Esophagus muscularis mucosa (tissue), 4 donors: ENCODE measurements around the gene SRPK3. TPM values are rescaled to one million over a fixed set of nuclear protein-coding genes. Genes with fewer than 3 reads are reported as not detected.

Experiments
- DNase-seq: peaks from one replicate; pipeline ENCODE4 v3.0.0-alpha.2; 2017; ENCODE audit errors: extremely low spot score
- H3K27ac ChIP-seq, 4 donors: fragments of 200-600 bp; sonication (generic); replicated peaks in 1 of 4; 1 replicate in 3 of 4; 2 replicates in 1 of 4; pipeline ENCODE4 v1.5.1; 2016 to 2019; ENCODE audit warnings: mild to moderate bottlenecking in 1 of 4
- H3K27me3 ChIP-seq, 4 donors: fragments of 200-600 bp; sonication (generic); one replicate each; pipeline versions ENCODE4 v1.5.1 to v1.6.0; 2016 to 2019
- H3K36me3 ChIP-seq, 4 donors: fragments of 200-600 bp; sonication (generic); one replicate each; pipeline ENCODE4 v1.5.1; 2016 to 2019
- H3K4me1 ChIP-seq, 4 donors: fragments of 200-600 bp; sonication (generic); one replicate each; pipeline ENCODE4 v1.5.1; 2016 to 2019
- H3K4me3 ChIP-seq, 4 donors: fragments of 200-600 bp; sonication (generic); 1 replicate in 2 of 4; 2 replicates in 2 of 4; pipeline ENCODE4 v1.5.1; 2016 to 2019; ENCODE audit warnings: mild to moderate bottlenecking in 4 of 4, moderate library complexity in 1 of 4
- H3K9me3 ChIP-seq, 4 donors: fragments of 200-600 bp; sonication (generic); 1 replicate in 3 of 4; 2 replicates in 1 of 4; pipeline ENCODE4 v1.5.1; 2016 to 2019
- CTCF ChIP-seq, 3 experiments: fragments of 200-600 bp in 2 of 3; fragments of 450-650 bp in 1 of 3; sonication (generic) in 2 of 3; IDR thresholded peaks; one replicate each; pipeline ENCODE4 v1.5.1; 2017 to 2019; ENCODE audit warnings: antibody characterized with exemption in 3 of 3, mild to moderate bottlenecking in 2 of 3, moderate library complexity in 1 of 3
- EP300 ChIP-seq: sonication (generic); formaldehyde crosslinking; IDR thresholded peaks from one replicate; pipeline ENCODE4 v1.6.1; 2017; ENCODE audit warnings: antibody characterized with exemption
- POLR2A ChIP-seq: fragments of 450-650 bp; IDR thresholded peaks from one replicate; pipeline ENCODE4 v1.6.1; 2017; ENCODE audit warnings: antibody characterized with exemption, moderate library complexity, mild to moderate bottlenecking, low read depth
- POLR2AphosphoS5 ChIP-seq, 2 donors: sonication (generic); formaldehyde crosslinking; IDR thresholded peaks; one replicate each; pipeline ENCODE4 v1.6.1; 2017; ENCODE audit warnings: antibody characterized with exemption in 2 of 2
- WGBS: methylation state at CpG from one replicate; pipeline ENCODE4 v1.1.5; 2018; 5-methylcytosine and 5-hydroxymethylcytosine counted together
- intact Hi-C: fragments of 100-400 bp; cut with DNase I; formaldehyde crosslinking; loops from one replicate; pipeline ENCODE4 v1.15.1; 2023
- total RNA-seq, 4 donors: library from RNA; depleted of rRNA; stranded (reverse); fragments of >200 nt; gene quantifications; one replicate each; pipeline versions ENCODE4 v1.1.0 to v1.2.1, GENCODE V29; 2016

Gene SRPK3
- total RNA-seq, 4 donors from 2014 or later, result 0.52 to 2.2 (median 1.1) TPM

DNA sequence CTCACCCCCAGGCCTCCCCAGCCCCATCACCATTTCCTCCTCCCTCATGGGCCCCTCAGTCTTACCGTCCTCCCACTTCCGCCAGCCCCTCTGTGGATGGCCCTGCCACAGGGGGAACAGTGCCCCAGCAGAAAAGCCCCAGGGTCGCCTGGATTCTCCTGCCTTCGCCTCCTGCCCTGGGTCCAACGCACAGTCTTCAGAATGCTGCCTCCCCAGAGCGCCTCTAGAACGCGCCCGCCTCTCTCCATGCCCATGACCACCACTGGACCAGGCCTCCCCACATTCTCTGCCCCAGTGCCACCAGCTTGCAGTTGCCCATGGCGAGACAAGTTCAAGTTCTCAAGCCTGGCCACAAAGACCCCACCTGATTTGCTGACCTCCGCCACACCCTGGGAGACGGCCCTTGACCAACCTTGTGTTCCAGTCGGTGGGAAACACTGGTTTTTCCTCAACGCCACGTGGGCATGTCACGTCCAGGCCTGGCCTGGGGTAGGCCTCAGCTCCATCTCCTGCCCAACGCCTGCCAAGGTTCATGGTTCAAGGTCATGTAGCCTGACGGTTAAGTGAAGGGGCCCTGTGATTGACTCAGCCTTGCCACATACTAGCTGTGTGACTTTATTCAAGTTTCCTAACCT, 17.4 kb upstream of the SRPK3 start:
- intact Hi-C loops, result no loop called here
- no peaks in the 10 kb centered on the region for H3K27me3 ChIP-seq
- no peak for TF ChIP-seq POLR2AphosphoS5 (IDR thresholded peaks at IDR 0.05)
- no peak for TF ChIP-seq CTCF (IDR thresholded peaks at IDR 0.05)
- peaks cover 19 to 38% (median 35%) of the 10 kb centered on the region in 4 donors for H3K4me1 ChIP-seq
- no peaks in the 10 kb centered on the region for H3K9me3 ChIP-seq
- H3K27ac ChIP-seq, result no peak overlapping the region
- DNase-seq, result no peak
- no peak overlapping the region for H3K4me3 ChIP-seq
- 91% methylated on average over 18 of the region's 18 CpGs for WGBS
- H3K36me3 ChIP-seq, result no peaks in the 10 kb centered on the region

DNA sequence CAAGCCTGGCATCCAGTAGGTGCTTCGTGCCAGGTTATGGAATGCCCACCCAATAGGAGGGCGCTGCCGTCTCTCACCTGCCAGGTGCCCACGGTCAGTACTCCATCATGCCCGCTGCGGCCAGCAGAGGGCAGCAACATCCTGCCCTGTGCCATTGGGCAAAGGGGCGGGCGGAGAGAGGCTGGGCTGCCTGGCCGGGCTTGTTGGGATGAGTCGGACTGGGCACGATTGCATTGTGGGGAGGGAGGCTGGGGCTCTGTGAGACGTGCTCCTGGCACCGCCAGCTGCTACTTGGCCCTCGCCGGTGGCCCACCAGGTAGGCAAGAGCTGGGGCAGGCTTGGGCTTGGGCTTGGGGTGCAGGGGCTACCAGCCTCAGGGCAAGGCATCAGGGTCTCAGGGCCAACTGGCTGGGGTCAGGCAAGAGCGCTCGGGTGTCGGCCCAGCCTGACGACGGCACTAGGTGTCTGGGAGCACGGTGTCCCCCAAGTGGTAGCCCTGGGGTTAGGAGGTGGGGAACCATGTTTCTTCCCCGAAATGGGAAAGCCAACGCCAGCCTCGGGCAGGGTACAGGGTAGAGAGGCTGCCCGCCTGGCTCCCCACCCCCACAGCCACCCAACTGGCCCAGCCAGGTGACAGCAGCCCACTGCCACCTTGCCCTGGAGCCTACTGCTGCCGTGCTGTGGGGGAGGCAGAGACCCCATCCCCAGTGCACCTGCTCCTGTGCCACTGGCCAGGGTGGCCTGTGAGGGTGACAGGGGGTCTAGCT, 16.7 kb upstream of the SRPK3 start, which contains the start of gene PLXNB3:
PLXNB3 (plus strand) TSS at position 261 of the 767 bp plus-strand sequence. CDS start 1,287 bp downstream, outside the sequence.
- 53% methylated on average over 12 of the region's 26 CpGs for WGBS
- no peaks in the 10 kb centered on the region for H3K36me3 ChIP-seq
- H3K4me1 ChIP-seq, result peaks cover 19 to 40% (median 36%) of the 10 kb centered on the region in 4 donors
- DNase-seq, result peak; percentile 92
- peak; percentile 74 for TF ChIP-seq POLR2AphosphoS5 (IDR thresholded peaks at IDR 0.05)
- TF ChIP-seq CTCF (IDR thresholded peaks at IDR 0.05), result peak; percentile 79 to 89 (median 81)
- TF ChIP-seq EP300, result no peak
- H3K27ac ChIP-seq, result peak within 1 kb of the TSS; percentile 70 to 79 (median 76)
- H3K4me3 ChIP-seq, result peak within 1 kb of the TSS; percentile 43 to 56 (median 49)
- no peaks in the 10 kb centered on the region for H3K27me3 ChIP-seq
- H3K9me3 ChIP-seq, result no peaks in the 10 kb centered on the region
- intact Hi-C loops, result loop anchor here (2.0 kb wide), 1 partner anchor 189 kb away; no protein-coding TSS in a partner anchor

GRCh38 chrX:153764786-153765137, 16.1 kb upstream of the SRPK3 start:
- peaks cover 0 to 5% (median 1%) of the 10 kb centered on the region in 4 donors for H3K36me3 ChIP-seq
- H3K4me3 ChIP-seq, result peak overlapping the region; percentile 43 to 56 (median 49)
- TF ChIP-seq POLR2AphosphoS5 (IDR thresholded peaks at IDR 0.05) (no peak), POLR2A (no peak), CTCF (IDR thresholded peaks at IDR 0.05) (no peak), EP300 (no peak)
- peaks cover 19 to 40% (median 36%) of the 10 kb centered on the region in 4 donors for H3K4me1 ChIP-seq
- H3K27ac ChIP-seq, result peak overlapping the region; percentile 70 to 79 (median 76)
- no peaks in the 10 kb centered on the region for H3K27me3 ChIP-seq
- intact Hi-C loops, result loop anchor here (2.0 kb wide), 1 partner anchor 188 kb away; no protein-coding TSS in a partner anchor
- no peaks in the 10 kb centered on the region for H3K9me3 ChIP-seq
- DNase-seq, result no peak
- 77% methylated on average over 4 of the region's 7 CpGs for WGBS

DNA sequence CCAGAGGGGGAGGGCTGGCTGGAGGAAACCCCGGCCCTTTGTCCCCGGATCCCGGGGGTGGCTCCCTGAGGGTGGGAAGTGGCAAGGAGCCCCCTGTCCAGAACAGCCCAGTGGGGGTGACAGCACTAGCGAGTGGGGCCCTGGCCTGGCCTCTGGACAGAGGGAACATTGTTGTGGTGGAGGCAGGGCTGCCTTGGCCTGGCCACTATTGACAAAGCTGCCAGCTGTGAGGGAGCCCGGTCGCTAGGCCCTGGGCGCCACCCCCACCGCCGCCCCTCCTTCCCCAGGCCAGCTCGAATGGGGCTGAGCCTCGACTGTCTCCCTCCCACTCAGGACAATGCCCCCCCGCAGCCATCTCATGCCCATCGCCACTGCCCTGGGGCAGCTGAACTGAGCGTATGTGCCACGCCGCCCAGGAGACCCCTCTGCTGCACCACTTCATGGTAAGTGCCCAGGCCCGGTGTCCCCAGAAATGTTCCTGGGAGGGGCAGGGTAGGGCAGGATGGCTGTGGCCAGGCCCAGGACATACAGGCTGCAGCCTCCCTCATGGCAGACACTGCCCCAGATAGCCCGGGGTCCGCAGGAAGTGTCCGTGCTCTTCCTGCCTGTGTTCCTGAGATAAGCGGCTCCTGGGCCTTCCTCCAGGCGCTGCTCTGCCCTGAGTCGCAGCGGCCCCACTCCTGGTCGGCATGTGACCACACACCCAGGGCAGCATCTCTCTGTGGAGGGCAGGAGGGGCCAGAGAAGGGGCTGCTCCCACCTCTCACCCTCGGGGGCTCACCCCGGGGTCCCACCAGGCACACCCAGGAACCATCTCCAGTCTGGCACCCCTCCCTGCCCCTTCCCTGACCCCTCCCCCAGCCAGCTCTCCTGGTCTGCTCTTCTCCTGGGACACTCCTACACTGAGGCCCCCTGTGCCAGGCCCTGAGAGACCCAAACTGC, 15.4 kb upstream of the SRPK3 start:
- intact Hi-C loops, result loop anchor here (2.0 kb wide), 1 partner anchor 187 kb away; no protein-coding TSS in a partner anchor
- no peak for TF ChIP-seq CTCF (IDR thresholded peaks at IDR 0.05)
- no peak for TF ChIP-seq POLR2A
- no peak for TF ChIP-seq POLR2AphosphoS5 (IDR thresholded peaks at IDR 0.05)
- TF ChIP-seq EP300, result no peak
- H3K4me3 ChIP-seq, result peak overlapping the region; percentile 43 to 56 (median 49)
- no peak for DNase-seq
- no peaks in the 10 kb centered on the region for H3K9me3 ChIP-seq
- H3K4me1 ChIP-seq, result peaks cover 19 to 40% (median 36%) of the 10 kb centered on the region in 4 donors
- 62% methylated on average over 20 of the region's 27 CpGs for WGBS
- H3K27ac ChIP-seq, result peak overlapping the region; percentile 70 to 79 (median 76)
- H3K36me3 ChIP-seq, result peaks cover 0 to 12% (median 3%) of the 10 kb centered on the region in 4 donors
- H3K27me3 ChIP-seq, result no peaks in the 10 kb centered on the region
